Glutamatergic neuron (in vitro differentiated cells): ENCODE data around the gene BTBD16. TPM values are rescaled to one million over a fixed set of nuclear protein-coding genes. Genes with fewer than 3 reads are reported as not detected.

Experiments used
- DNase-seq: peaks from one replicate; pipeline ENCODE4 v3.0.0; 2022
- H3K27ac Mint-ChIP-seq: one replicate; pipeline ENCODE4 v1.8.0; 2020; ENCODE audit warnings: mild to moderate bottlenecking, mixed read lengths, inconsistent platforms; ENCODE audit not compliant: unreplicated experiment
- H3K27me3 Mint-ChIP-seq: one replicate; pipeline ENCODE4 v1.8.0; 2020; ENCODE audit warnings: mild to moderate bottlenecking, moderate library complexity, mixed read lengths, inconsistent platforms; ENCODE audit not compliant: unreplicated experiment
- H3K36me3 Mint-ChIP-seq: one replicate; pipeline ENCODE4 v1.8.0; 2020; ENCODE audit warnings: mild to moderate bottlenecking, mixed read lengths, inconsistent platforms; ENCODE audit not compliant: unreplicated experiment
- H3K4me1 Mint-ChIP-seq: one replicate; pipeline ENCODE4 v1.8.0; 2020; ENCODE audit warnings: mild to moderate bottlenecking, low read depth, mixed read lengths, inconsistent platforms; ENCODE audit not compliant: unreplicated experiment
- H3K4me3 Mint-ChIP-seq: one replicate; pipeline ENCODE4 v1.8.0; 2020; ENCODE audit warnings: mild to moderate bottlenecking, mixed read lengths, inconsistent platforms; ENCODE audit not compliant: unreplicated experiment
- H3K9me3 Mint-ChIP-seq: one replicate; pipeline ENCODE4 v1.8.0; 2020; ENCODE audit warnings: mild to moderate bottlenecking, moderate library complexity, mixed read lengths, inconsistent platforms; ENCODE audit not compliant: unreplicated experiment
- total RNA-seq: library from RNA; stranded (reverse); fragmentation: NEBNext Ultra II Directional; extraction: Animal tissue kit (Norgen Biotek cat#: 25700); gene quantifications from one replicate; pipeline ENCODE4 v1.2.1, GENCODE V29; 2021; ENCODE audit not compliant: unreplicated experiment
- TF ChIP-seq, protein P1 (sequence below): fragments of 200-600 bp; sonication (generic); IDR thresholded peaks from one replicate; pipeline ENCODE4 v1.5.0; 2021; ENCODE audit not compliant: partially characterized antibody, unreplicated experiment

Gene BTBD16
- total RNA-seq, 1 donor from 2014 or later: 0.98 TPM

DNA sequence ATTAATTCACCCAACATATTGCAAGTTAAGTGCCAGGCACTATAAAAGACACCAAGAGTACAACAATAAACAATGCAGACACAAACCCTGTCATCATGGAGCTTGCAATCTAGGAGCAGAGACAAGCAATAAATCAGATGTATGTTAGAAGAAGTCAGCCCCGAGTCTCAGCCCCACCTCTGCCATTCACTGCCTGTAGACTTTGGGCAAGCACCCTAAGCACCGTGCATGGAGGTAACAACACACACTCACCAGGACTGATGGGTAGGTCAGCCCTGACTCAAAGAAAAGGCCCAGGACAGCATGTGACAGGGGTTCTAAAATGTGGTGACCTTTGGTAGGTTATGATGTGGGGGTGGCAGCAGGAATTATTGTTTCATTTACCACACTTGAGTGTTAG, 54.1 kb downstream of the BTBD16 start:
- DNase-seq: no peak
- Mint-ChIP-seq H3K27me3 (peaks cover 2% of the 10 kb centered on the region), H3K36me3 (no peaks in the 10 kb centered on the region), H3K4me3 (no peak overlapping the region), H3K4me1 (no peaks in the 10 kb centered on the region), H3K27ac (no peak overlapping the region), H3K9me3 (peaks cover 1% of the 10 kb centered on the region)
- TF ChIP-seq, protein P1, sequence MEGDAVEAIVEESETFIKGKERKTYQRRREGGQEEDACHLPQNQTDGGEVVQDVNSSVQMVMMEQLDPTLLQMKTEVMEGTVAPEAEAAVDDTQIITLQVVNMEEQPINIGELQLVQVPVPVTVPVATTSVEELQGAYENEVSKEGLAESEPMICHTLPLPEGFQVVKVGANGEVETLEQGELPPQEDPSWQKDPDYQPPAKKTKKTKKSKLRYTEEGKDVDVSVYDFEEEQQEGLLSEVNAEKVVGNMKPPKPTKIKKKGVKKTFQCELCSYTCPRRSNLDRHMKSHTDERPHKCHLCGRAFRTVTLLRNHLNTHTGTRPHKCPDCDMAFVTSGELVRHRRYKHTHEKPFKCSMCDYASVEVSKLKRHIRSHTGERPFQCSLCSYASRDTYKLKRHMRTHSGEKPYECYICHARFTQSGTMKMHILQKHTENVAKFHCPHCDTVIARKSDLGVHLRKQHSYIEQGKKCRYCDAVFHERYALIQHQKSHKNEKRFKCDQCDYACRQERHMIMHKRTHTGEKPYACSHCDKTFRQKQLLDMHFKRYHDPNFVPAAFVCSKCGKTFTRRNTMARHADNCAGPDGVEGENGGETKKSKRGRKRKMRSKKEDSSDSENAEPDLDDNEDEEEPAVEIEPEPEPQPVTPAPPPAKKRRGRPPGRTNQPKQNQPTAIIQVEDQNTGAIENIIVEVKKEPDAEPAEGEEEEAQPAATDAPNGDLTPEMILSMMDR: no peak

DNA sequence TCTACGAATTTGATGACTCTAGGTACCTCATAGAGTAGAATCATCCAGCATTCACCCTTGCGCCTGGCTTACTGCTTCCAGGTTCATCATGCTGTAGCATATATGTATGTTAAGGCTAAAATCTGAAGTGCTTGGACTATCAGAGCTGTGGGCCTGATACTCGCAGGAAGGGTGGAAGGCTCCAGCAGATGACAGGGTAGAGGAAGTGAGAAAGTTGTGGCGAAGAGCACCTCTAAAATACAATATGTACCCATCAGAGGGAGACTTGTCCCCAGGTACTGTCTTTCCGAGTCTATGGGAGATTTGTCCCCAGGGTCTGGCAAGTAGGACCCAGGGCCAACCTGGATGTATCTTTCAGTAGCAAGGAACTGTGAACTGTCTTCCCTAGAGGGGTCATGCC, 55.3 kb downstream of the BTBD16 start:
- Mint-ChIP-seq H3K27me3 (peaks cover 2% of the 10 kb centered on the region), H3K27ac (no peak overlapping the region), H3K4me1 (no peaks in the 10 kb centered on the region), H3K36me3 (no peaks in the 10 kb centered on the region), H3K9me3 (peaks cover 1% of the 10 kb centered on the region), H3K4me3 (no peak overlapping the region)
- DNase-seq: no peak
- TF ChIP-seq, protein P1: no peak

DNA sequence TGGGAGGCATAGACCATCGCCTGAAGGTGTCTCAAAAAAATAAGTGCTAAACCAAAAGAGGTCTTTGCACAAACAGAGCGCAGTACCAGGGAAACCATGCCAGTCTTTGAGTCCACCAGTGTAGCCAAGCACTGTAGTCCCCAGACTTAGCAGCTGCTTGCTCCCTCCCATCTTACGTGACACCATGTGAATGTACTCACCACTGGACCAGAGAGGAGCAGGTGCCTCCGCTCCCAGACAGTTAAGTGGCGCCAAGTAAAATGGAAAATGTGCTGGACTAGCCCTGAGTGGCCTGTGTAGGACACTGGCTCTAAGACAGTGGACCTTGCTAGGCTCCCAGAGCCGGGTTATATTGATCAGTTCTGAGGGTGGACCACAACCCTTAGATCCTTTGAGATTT, 55.7 kb downstream of the BTBD16 start:
- Mint-ChIP-seq H3K4me1 (no peaks in the 10 kb centered on the region), H3K27ac (no peak overlapping the region), H3K36me3 (no peaks in the 10 kb centered on the region), H3K4me3 (no peak overlapping the region), H3K9me3 (peaks cover 1% of the 10 kb centered on the region), H3K27me3 (peaks cover 2% of the 10 kb centered on the region)
- no peak for DNase-seq
- TF ChIP-seq, protein P1: no peak

DNA sequence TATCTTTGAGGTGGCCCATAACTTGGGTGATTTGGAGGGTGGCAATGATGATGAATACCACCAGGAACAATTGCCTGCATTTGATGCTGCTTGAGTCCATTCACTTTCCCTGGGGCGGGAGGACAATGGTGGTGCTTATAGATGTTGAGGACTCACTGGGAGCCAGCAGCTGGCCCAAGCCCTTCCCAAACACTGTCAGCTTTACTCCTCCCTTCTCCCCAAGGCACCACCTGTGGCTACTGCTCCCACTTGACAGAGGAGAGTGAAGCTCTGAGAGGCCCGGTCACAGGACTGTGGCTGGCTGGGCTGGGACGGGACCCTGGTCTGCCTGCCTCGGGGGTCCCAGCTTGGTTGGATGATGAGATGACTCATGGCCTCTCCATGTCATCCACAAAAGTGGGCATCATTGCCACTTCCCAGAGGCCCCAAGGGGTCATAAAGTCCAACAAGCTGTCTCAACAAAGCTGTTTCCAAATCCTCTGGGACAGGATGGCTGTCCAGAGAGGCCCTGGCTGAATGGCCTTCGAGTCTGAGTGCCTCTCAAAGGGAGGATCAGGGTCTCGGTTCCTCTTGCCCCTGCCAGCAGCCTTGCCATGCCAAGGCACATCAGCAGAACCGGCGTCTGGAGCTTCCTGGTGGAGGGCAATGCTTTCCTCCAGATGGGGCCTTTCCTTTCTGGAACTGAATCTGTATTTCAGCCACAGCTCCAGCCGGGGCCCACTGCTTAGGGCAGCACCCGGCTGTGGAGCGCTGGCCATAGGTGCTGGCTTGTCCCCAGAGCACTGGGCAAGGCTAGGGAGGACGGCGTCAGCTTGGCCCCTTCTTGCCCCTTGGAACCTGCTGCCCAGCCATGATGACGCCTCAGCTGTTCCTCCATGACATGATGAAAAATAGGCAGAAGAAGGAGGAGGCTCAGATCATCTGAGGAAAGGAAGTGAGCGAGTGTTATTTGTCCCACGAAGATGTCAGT, 56.4 kb downstream of the BTBD16 start:
- TF ChIP-seq, protein P1: no peak
- DNase-seq: no peak
- no peaks in the 10 kb centered on the region for H3K4me1 Mint-ChIP-seq
- no peak overlapping the region for H3K27ac Mint-ChIP-seq
- peaks cover 1% of the 10 kb centered on the region for H3K9me3 Mint-ChIP-seq
- H3K27me3 Mint-ChIP-seq: peaks cover 2% of the 10 kb centered on the region
- H3K4me3 Mint-ChIP-seq: no peak overlapping the region
- H3K36me3 Mint-ChIP-seq: no peaks in the 10 kb centered on the region

DNA sequence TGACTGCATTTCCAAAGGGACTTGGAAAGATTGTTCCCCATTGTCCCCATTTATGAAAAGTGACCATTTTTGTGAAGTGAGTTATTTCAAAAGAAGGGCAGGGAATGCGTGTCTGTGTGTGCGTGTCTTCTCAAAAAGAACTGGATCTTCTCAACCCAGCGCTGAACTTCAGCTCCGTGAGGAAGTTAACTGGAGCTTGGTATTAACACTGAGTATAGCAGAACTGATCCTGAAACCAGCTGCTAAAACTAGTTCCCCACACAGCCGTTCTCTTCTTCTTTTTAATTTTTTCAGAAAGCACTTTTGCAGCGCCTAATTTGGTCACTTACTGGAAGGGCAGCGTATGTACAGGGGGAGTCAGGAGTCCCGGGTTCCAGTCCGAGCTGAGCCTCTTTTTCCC, 57.6 kb downstream of the BTBD16 start:
- Mint-ChIP-seq H3K27ac (no peak overlapping the region), H3K9me3 (peaks cover 1% of the 10 kb centered on the region), H3K4me3 (no peak overlapping the region), H3K36me3 (no peaks in the 10 kb centered on the region), H3K4me1 (no peaks in the 10 kb centered on the region), H3K27me3 (peaks cover 4% of the 10 kb centered on the region)
- TF ChIP-seq, protein P1: no peak
- no peak for DNase-seq
